GM23338 (cell line): Measurements from ENCODE around the gene ABCC10. TPM values are rescaled to one million over a fixed set of nuclear protein-coding genes. Genes with fewer than 3 reads are reported as not detected.

ENCODE experiments used
- ATAC-seq: fragments of 200-7000 bp; cut with Tn5 transposase; 3 replicates; pipeline ENCODE4 v1.9.1; 2020
- DNase-seq: peaks from one replicate; pipeline ENCODE4 v3.0.0-alpha.2; 2015; ENCODE audit warnings: low spot score
- H2AFZ ChIP-seq: fragments of 200-600 bp; sonication (generic); 2 replicates; pipeline ENCODE4 v1.8.0; 2016; ENCODE audit warnings: antibody characterized with exemption, mild to moderate bottlenecking, moderate library complexity
- H3F3A ChIP-seq: fragments of 200-600 bp; sonication (generic); replicated peaks from 2 replicates; pipeline ENCODE4 v1.8.0; 2017; ENCODE audit warnings: antibody characterized with exemption, mixed run types, low read depth
- H3K27ac ChIP-seq: fragments of 200-600 bp; sonication (generic); 2 replicates; pipeline ENCODE4 v1.6.1; 2016; ENCODE audit warnings: low read depth
- H3K27me3 ChIP-seq: fragments of 200-600 bp; sonication (generic); 2 replicates; pipeline ENCODE4 v1.8.0; 2016; ENCODE audit warnings: mild to moderate bottlenecking, mixed run types, moderate library complexity; ENCODE audit not compliant: insufficient read depth
- H3K36me3 ChIP-seq: fragments of 200-600 bp; sonication (generic); 2 replicates; pipeline ENCODE4 v1.8.0; 2016; ENCODE audit warnings: mild to moderate bottlenecking; ENCODE audit not compliant: insufficient read depth
- H3K4me1 ChIP-seq: fragments of 200-600 bp; sonication (generic); 2 replicates; pipeline ENCODE4 v1.8.0; 2016; ENCODE audit warnings: mild to moderate bottlenecking, moderate library complexity; ENCODE audit not compliant: insufficient read depth
- H3K4me2 ChIP-seq: fragments of 200-600 bp; sonication (generic); 2 replicates; pipeline ENCODE4 v1.7.1; 2017; ENCODE audit warnings: mixed run types
- H3K4me3 ChIP-seq: fragments of 200-600 bp; sonication (generic); 2 replicates; pipeline ENCODE4 v1.6.1; 2016; ENCODE audit warnings: mixed run types
- H3K79me2 ChIP-seq: fragments of 200-600 bp; sonication (generic); replicated peaks from 2 replicates; pipeline ENCODE4 v1.8.0; 2017; ENCODE audit warnings: mild to moderate bottlenecking; ENCODE audit not compliant: insufficient read depth
- H3K9me2 ChIP-seq: fragments of 200-600 bp; sonication (generic); 2 replicates; pipeline ENCODE4 v1.8.0; 2017; ENCODE audit not compliant: insufficient read depth
- H4K20me1 ChIP-seq: fragments of 200-600 bp; sonication (generic); replicated peaks from 2 replicates; pipeline ENCODE4 v1.8.0; 2017; ENCODE audit warnings: mild to moderate bottlenecking; ENCODE audit not compliant: insufficient read depth
- H3K27ac Mint-ChIP-seq: 2 replicates; pipeline ENCODE4 v1.8.0; 2020; ENCODE audit warnings: inconsistent platforms, mild to moderate bottlenecking, moderate library complexity, mixed read lengths
- H3K27me3 Mint-ChIP-seq: 3 replicates; pipeline ENCODE4 v1.8.0; 2022; ENCODE audit warnings: low read depth, mild to moderate bottlenecking, moderate library complexity, mixed read lengths, inconsistent platforms; ENCODE audit not compliant: insufficient read depth, poor library complexity
- H3K36me3 Mint-ChIP-seq: 3 replicates; pipeline ENCODE4 v1.8.0; 2021; ENCODE audit warnings: low read depth, mild to moderate bottlenecking, inconsistent platforms, moderate library complexity, mixed read lengths
- H3K4me1 Mint-ChIP-seq: 3 replicates; pipeline ENCODE4 v1.8.0; 2020; ENCODE audit warnings: mild to moderate bottlenecking, inconsistent platforms, mixed read lengths
- H3K4me3 Mint-ChIP-seq: 3 replicates; pipeline ENCODE4 v1.8.0; 2021; ENCODE audit warnings: moderate library complexity, mild to moderate bottlenecking, inconsistent platforms, mixed read lengths
- H3K9me3 Mint-ChIP-seq: 3 replicates; pipeline ENCODE4 v1.8.0; 2020; ENCODE audit warnings: moderate library complexity, mild to moderate bottlenecking, inconsistent platforms, mixed read lengths
- CREB1 ChIP-seq: fragments of 250-450 bp; sonication (Bioruptor Pico); IDR thresholded peaks from 2 replicates; pipeline ENCODE4 v1.5.0; 2020; ENCODE audit warnings: low read depth, mild to moderate bottlenecking, moderate library complexity
- CTCF ChIP-seq, 2 experiments: fragments of 200-600 bp in 1 of 2; sonication (generic) in 1 of 2; conservative IDR thresholded peaks; 2 replicates each; pipeline versions ENCODE4 v1.5.1 to v1.6.1; 2016 to 2017; ENCODE audit warnings: antibody characterized with exemption in 2 of 2, low read depth in 2 of 2, mild to moderate bottlenecking in 2 of 2, moderate library complexity in 1 of 2
- EZH2 ChIP-seq: fragments of 200-600 bp; sonication (generic); IDR thresholded peaks from one replicate; pipeline ENCODE4 v1.8.0; 2017; ENCODE audit warnings: antibody characterized with exemption, mild to moderate bottlenecking, low read depth; ENCODE audit not compliant: unreplicated experiment
- EZH2phosphoT487 ChIP-seq: fragments of 200-600 bp; sonication (generic); IDR thresholded peaks from one replicate; pipeline ENCODE4 v1.8.1; 2018; ENCODE audit warnings: antibody characterized with exemption; ENCODE audit not compliant: unreplicated experiment
- JUNB ChIP-seq: IDR thresholded peaks from one replicate; pipeline ENCODE4 v1.6.1; 2016; ENCODE audit warnings: antibody characterized with exemption; ENCODE audit not compliant: unreplicated experiment
- NANOG ChIP-seq: IDR thresholded peaks from 2 replicates; pipeline ENCODE4 v1.6.1; 2016; ENCODE audit warnings: antibody characterized with exemption, borderline replicate concordance
- POLR2AphosphoS5 ChIP-seq: IDR thresholded peaks from 2 replicates; pipeline ENCODE4 v1.6.1; 2016; ENCODE audit warnings: antibody characterized with exemption, low read depth
- STAT1 ChIP-seq: IDR thresholded peaks from one replicate; pipeline ENCODE4 v1.6.1; 2016; ENCODE audit warnings: antibody characterized with exemption; ENCODE audit not compliant: unreplicated experiment
- ZNF114 ChIP-seq: fragments of 250-450 bp; sonication (Bioruptor Pico); IDR thresholded peaks from 2 replicates; pipeline ENCODE4 v1.5.0; 2020; ENCODE audit warnings: mild to moderate bottlenecking, moderate library complexity
- ZNF331 ChIP-seq: fragments of 250-450 bp; sonication (Bioruptor Pico); IDR thresholded peaks from 2 replicates; pipeline ENCODE4 v1.5.0; 2020; ENCODE audit warnings: low read depth, mild to moderate bottlenecking, moderate library complexity
- polyA plus RNA-seq: library from polyadenylated mRNA; unstranded; fragments of >200 nt; fragmentation: Nextera tagmentation; extraction: Ambion mirVana; gene quantifications from 2 replicates; pipeline ENCODE4 v1.2.1, GENCODE V29; 2016
- total RNA-seq: library from RNA; depleted of rRNA; stranded (reverse); fragments of >200 nt; shearing (Covaris generic); gene quantifications from 2 replicates; pipeline ENCODE4 v1.2.3, GENCODE V29; 2014
- TF ChIP-seq, protein P1 (sequence below): IDR thresholded peaks from one replicate; pipeline ENCODE4 v1.6.1; 2018; ENCODE audit warnings: antibody characterized with exemption; ENCODE audit not compliant: unreplicated experiment
- TF ChIP-seq, protein P2 (sequence below): IDR thresholded peaks from 2 replicates; pipeline ENCODE4 v1.6.1; 2016; ENCODE audit warnings: antibody characterized with exemption
- TF ChIP-seq, protein P3 (sequence below): fragments of 250-450 bp; sonication (Bioruptor Pico); IDR thresholded peaks from 2 replicates; pipeline ENCODE4 v1.5.0; 2020; ENCODE audit warnings: mild to moderate bottlenecking, moderate library complexity

Gene ABCC10
- total and polyA plus RNA-seq, 2 experiments from 2014 or later: 16.9 to 17.5 TPM

GRCh38 chr6:43421831-43422230, 5.5 kb upstream of the ABCC10 start:
- H3K27ac ChIP-seq: no peak overlapping the region
- H3K9me3 Mint-ChIP-seq: peaks cover 23% of the 10 kb centered on the region
- H3K4me1 Mint-ChIP-seq: no peaks in the 10 kb centered on the region; the same call in 2 of the 3 replicates
- no peaks in the 10 kb centered on the region; the same call in 1 of the 2 replicates for H3F3A ChIP-seq
- H3K79me2 ChIP-seq: no peaks in the 10 kb centered on the region
- TF ChIP-seq EZH2phosphoT487 (no peak), CREB1 (CRISPR knock-in tag) (no peak), ZNF114 (no peak), NANOG (no peak), STAT1 (no peak), CTCF (conservative IDR thresholded peaks at IDR 0.05; ENCODE audit: low read depth in 2 of 2) (no peak), ZNF331 (CRISPR knock-in tag) (no peak), EZH2 (no peak), POLR2AphosphoS5 (no peak), JUNB (no peak)
- TF ChIP-seq, protein P1, sequence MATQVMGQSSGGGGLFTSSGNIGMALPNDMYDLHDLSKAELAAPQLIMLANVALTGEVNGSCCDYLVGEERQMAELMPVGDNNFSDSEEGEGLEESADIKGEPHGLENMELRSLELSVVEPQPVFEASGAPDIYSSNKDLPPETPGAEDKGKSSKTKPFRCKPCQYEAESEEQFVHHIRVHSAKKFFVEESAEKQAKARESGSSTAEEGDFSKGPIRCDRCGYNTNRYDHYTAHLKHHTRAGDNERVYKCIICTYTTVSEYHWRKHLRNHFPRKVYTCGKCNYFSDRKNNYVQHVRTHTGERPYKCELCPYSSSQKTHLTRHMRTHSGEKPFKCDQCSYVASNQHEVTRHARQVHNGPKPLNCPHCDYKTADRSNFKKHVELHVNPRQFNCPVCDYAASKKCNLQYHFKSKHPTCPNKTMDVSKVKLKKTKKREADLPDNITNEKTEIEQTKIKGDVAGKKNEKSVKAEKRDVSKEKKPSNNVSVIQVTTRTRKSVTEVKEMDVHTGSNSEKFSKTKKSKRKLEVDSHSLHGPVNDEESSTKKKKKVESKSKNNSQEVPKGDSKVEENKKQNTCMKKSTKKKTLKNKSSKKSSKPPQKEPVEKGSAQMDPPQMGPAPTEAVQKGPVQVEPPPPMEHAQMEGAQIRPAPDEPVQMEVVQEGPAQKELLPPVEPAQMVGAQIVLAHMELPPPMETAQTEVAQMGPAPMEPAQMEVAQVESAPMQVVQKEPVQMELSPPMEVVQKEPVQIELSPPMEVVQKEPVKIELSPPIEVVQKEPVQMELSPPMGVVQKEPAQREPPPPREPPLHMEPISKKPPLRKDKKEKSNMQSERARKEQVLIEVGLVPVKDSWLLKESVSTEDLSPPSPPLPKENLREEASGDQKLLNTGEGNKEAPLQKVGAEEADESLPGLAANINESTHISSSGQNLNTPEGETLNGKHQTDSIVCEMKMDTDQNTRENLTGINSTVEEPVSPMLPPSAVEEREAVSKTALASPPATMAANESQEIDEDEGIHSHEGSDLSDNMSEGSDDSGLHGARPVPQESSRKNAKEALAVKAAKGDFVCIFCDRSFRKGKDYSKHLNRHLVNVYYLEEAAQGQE: no peak
- TF ChIP-seq, protein P2, sequence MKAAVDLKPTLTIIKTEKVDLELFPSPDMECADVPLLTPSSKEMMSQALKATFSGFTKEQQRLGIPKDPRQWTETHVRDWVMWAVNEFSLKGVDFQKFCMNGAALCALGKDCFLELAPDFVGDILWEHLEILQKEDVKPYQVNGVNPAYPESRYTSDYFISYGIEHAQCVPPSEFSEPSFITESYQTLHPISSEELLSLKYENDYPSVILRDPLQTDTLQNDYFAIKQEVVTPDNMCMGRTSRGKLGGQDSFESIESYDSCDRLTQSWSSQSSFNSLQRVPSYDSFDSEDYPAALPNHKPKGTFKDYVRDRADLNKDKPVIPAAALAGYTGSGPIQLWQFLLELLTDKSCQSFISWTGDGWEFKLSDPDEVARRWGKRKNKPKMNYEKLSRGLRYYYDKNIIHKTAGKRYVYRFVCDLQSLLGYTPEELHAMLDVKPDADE: no peak
- TF ChIP-seq, protein P3, sequence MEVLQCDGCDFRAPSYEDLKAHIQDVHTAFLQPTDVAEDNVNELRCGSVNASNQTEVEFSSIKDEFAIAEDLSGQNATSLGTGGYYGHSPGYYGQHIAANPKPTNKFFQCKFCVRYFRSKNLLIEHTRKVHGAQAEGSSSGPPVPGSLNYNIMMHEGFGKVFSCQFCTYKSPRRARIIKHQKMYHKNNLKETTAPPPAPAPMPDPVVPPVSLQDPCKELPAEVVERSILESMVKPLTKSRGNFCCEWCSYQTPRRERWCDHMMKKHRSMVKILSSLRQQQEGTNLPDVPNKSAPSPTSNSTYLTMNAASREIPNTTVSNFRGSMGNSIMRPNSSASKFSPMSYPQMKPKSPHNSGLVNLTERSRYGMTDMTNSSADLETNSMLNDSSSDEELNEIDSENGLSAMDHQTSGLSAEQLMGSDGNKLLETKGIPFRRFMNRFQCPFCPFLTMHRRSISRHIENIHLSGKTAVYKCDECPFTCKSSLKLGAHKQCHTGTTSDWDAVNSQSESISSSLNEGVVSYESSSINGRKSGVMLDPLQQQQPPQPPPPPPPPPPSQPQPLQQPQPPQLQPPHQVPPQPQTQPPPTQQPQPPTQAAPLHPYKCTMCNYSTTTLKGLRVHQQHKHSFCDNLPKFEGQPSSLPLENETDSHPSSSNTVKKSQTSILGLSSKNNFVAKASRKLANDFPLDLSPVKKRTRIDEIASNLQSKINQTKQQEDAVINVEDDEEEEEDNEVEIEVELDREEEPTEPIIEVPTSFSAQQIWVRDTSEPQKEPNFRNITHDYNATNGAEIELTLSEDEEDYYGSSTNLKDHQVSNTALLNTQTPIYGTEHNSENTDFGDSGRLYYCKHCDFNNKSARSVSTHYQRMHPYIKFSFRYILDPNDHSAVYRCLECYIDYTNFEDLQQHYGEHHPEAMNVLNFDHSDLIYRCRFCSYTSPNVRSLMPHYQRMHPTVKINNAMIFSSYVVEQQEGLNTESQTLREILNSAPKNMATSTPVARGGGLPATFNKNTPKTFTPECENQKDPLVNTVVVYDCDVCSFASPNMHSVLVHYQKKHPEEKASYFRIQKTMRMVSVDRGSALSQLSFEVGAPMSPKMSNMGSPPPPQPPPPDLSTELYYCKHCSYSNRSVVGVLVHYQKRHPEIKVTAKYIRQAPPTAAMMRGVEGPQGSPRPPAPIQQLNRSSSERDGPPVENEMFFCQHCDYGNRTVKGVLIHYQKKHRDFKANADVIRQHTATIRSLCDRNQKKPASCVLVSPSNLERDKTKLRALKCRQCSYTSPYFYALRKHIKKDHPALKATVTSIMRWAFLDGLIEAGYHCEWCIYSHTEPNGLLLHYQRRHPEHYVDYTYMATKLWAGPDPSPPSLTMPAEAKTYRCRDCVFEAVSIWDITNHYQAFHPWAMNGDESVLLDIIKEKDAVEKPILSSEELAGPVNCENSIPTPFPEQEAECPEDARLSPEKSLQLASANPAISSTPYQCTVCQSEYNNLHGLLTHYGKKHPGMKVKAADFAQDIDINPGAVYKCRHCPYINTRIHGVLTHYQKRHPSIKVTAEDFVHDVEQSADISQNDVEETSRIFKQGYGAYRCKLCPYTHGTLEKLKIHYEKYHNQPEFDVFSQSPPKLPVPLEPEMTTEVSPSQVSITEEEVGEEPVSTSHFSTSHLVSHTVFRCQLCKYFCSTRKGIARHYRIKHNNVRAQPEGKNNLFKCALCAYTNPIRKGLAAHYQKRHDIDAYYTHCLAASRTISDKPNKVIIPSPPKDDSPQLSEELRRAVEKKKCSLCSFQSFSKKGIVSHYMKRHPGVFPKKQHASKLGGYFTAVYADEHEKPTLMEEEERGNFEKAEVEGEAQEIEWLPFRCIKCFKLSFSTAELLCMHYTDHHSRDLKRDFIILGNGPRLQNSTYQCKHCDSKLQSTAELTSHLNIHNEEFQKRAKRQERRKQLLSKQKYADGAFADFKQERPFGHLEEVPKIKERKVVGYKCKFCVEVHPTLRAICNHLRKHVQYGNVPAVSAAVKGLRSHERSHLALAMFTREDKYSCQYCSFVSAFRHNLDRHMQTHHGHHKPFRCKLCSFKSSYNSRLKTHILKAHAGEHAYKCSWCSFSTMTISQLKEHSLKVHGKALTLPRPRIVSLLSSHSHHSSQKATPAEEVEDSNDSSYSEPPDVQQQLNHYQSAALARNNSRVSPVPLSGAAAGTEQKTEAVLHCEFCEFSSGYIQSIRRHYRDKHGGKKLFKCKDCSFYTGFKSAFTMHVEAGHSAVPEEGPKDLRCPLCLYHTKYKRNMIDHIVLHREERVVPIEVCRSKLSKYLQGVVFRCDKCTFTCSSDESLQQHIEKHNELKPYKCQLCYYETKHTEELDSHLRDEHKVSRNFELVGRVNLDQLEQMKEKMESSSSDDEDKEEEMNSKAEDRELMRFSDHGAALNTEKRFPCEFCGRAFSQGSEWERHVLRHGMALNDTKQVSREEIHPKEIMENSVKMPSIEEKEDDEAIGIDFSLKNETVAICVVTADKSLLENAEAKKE: no peak
- DNase-seq (no peak), ATAC-seq (no peak)
- no peak overlapping the region for H3K4me2 ChIP-seq
- H3K4me1 ChIP-seq: no peaks in the 10 kb centered on the region; the same call in 1 of the 2 replicates
- H3K36me3 Mint-ChIP-seq: no peaks in the 10 kb centered on the region
- H4K20me1 ChIP-seq: no peaks in the 10 kb centered on the region
- H3K9me2 ChIP-seq: no peaks in the 10 kb centered on the region
- H3K4me3 Mint-ChIP-seq: no peak overlapping the region
- H2AFZ ChIP-seq: no peak overlapping the region
- no peaks in the 10 kb centered on the region for H3K36me3 ChIP-seq
- no peak overlapping the region for H3K27ac Mint-ChIP-seq
- H3K4me3 ChIP-seq: no peak overlapping the region
- H3K27me3 Mint-ChIP-seq: peaks cover 7% of the 10 kb centered on the region
- no peaks in the 10 kb centered on the region for H3K27me3 ChIP-seq
